ENCODE measurements around the gene TGFA.

DNA sequence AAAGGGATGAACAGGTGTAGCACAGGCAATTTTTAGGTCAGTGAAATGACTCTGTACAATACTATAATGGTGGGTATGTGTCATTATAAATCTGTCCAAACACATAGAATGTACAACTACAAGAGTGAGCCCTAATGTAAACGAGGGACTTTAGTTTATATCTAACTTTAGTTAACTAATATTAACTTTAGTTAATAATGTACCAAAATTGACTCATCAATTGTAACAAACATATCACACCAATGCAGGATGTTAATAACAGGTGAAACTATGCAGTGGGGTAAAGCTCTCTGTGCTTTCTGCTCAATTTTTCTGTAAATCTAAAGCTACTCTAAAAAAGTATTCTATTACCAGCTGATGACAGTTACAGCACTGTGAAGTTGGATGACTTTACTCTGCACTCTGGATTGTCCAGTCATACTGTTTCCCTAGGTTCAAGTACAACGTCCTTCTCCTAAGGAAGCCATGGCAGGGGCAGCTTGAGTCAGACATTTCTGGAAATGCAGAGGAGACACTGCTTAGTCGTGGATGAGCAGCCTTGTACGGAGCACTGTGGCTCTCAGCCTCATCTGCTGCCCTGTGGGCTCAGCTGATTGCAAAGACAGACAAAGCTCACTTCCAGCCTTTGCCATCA is 26.1 kb downstream of the TGFA start:
- TF ChIP-seq TAF1 (conservative IDR thresholded peaks at IDR 0.05) = no peak
- no peak for TF ChIP-seq YY1 (IDR thresholded peaks at IDR 0.05)
- no peak for TF ChIP-seq CTCF (IDR thresholded peaks at IDR 0.05; ENCODE audit: low read depth, low read length, missing input control)
- TF ChIP-seq ZBTB33 (IDR thresholded peaks at IDR 0.05) = no peak
- TF ChIP-seq JUND (IDR thresholded peaks at IDR 0.05) = no peak
- no peak for TF ChIP-seq RAD21 (IDR thresholded peaks at IDR 0.05)
- TF ChIP-seq GABPA (IDR thresholded peaks at IDR 0.05 in 1 of 2, conservative IDR thresholded peaks at IDR 0.05 in 1 of 2) = no peak
- TF ChIP-seq, protein P1, sequence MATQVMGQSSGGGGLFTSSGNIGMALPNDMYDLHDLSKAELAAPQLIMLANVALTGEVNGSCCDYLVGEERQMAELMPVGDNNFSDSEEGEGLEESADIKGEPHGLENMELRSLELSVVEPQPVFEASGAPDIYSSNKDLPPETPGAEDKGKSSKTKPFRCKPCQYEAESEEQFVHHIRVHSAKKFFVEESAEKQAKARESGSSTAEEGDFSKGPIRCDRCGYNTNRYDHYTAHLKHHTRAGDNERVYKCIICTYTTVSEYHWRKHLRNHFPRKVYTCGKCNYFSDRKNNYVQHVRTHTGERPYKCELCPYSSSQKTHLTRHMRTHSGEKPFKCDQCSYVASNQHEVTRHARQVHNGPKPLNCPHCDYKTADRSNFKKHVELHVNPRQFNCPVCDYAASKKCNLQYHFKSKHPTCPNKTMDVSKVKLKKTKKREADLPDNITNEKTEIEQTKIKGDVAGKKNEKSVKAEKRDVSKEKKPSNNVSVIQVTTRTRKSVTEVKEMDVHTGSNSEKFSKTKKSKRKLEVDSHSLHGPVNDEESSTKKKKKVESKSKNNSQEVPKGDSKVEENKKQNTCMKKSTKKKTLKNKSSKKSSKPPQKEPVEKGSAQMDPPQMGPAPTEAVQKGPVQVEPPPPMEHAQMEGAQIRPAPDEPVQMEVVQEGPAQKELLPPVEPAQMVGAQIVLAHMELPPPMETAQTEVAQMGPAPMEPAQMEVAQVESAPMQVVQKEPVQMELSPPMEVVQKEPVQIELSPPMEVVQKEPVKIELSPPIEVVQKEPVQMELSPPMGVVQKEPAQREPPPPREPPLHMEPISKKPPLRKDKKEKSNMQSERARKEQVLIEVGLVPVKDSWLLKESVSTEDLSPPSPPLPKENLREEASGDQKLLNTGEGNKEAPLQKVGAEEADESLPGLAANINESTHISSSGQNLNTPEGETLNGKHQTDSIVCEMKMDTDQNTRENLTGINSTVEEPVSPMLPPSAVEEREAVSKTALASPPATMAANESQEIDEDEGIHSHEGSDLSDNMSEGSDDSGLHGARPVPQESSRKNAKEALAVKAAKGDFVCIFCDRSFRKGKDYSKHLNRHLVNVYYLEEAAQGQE (IDR thresholded peaks at IDR 0.05) = no peak
- no peak for TF ChIP-seq RXRA (IDR thresholded peaks at IDR 0.05)
- no peak for TF ChIP-seq SP1 (IDR thresholded peaks at IDR 0.05)

Measured in liver (tissue), 3 donors.